H1 (cell line): ENCODE results near the gene HAPLN3. TPM values are rescaled to one million over a fixed set of nuclear protein-coding genes. Genes with fewer than 3 reads are reported as not detected.

Experiments
- CTCF ChIA-PET: fragments of 300-600 bp; sonication (Branson Sonifier 250); formaldehyde crosslinking; loops from one replicate; lab custom pipeline; 2021; ENCODE audit not compliant: partially characterized antibody; lab: Charles Lee
- POLR2A ChIA-PET: fragments of 300-600 bp; sonication (Branson Sonifier 250); formaldehyde crosslinking; loops from one replicate; lab custom pipeline; 2021; ENCODE audit warnings: inconsistent platforms; ENCODE audit not compliant: partially characterized antibody; lab: Charles Lee
- DNase-seq, 2 experiments: peaks; one replicate each; pipeline versions ENCODE4 v3.0.0 to v3.0.0-alpha.2; 2010 to 2022; ENCODE audit warnings: low spot score in 2 of 2, low read depth in 1 of 2, mixed read lengths in 1 of 2
- FAIRE-seq: peaks from 2 replicates; lab custom pipeline; 2011; peaks lifted over from hg19 to GRCh38; lab: Jason Lieb, UNC
- H2AFZ ChIP-seq: 2 replicates; pipeline ENCODE4 v1.8.1; 2012; ENCODE audit warnings: low read length, inconsistent platforms
- H2AK5ac ChIP-seq: 2 replicates; pipeline ENCODE4 v1.6.1; 2013; ENCODE audit warnings: low read depth, low read length
- H2BK120ac ChIP-seq: replicated peaks from 2 replicates; pipeline ENCODE3; 2013; ENCODE audit warnings: low read depth, low read length, inconsistent platforms
- H2BK12ac ChIP-seq: 2 replicates; pipeline ENCODE4 v1.6.1; 2013; ENCODE audit warnings: low read depth, low read length
- H2BK15ac ChIP-seq: 2 replicates; pipeline ENCODE4 v1.6.1; 2013; ENCODE audit warnings: low read length
- H2BK20ac ChIP-seq: 2 replicates; pipeline ENCODE4 v1.6.1; 2013; ENCODE audit warnings: low read length
- H2BK5ac ChIP-seq: 2 replicates; pipeline ENCODE4 v1.6.1; 2013; ENCODE audit warnings: low read depth, low read length
- H3K14ac ChIP-seq: 2 replicates; pipeline ENCODE4 v1.6.1; 2013; ENCODE audit warnings: inconsistent platforms; ENCODE audit not compliant: insufficient read length
- H3K18ac ChIP-seq: 2 replicates; pipeline ENCODE4 v1.6.1; 2013; ENCODE audit warnings: low read length; ENCODE audit errors: extremely low read depth
- H3K23ac ChIP-seq: 2 replicates; pipeline ENCODE4 v1.6.1; 2013; ENCODE audit warnings: inconsistent platforms; ENCODE audit not compliant: insufficient read length
- H3K23me2 ChIP-seq: 2 replicates; pipeline ENCODE4 v1.6.1; 2013; ENCODE audit warnings: low read depth, low read length
- H3K27ac ChIP-seq: 2 replicates; pipeline ENCODE4 v1.6.1; 2011; ENCODE audit warnings: low read depth, low read length, inconsistent platforms
- H3K27me3 ChIP-seq, 4 experiments: replicated peaks in 1 of 4; 1 replicate in 1 of 4; 2 replicates in 3 of 4; pipeline versions ENCODE4 v1.6.1 to v1.8.1; 2011 to 2013; ENCODE audit warnings: low read length in 3 of 4, mild to moderate bottlenecking in 3 of 4, inconsistent platforms in 2 of 4, mixed read lengths in 2 of 4, moderate library complexity in 1 of 4; ENCODE audit not compliant: control insufficient read depth in 3 of 4, insufficient read depth in 3 of 4; ENCODE audit errors: extremely low read depth in 1 of 4
- H3K36me3 ChIP-seq, 4 experiments: 2 replicates each; pipeline versions ENCODE4 v1.6.1 to v1.8.1; 2011 to 2013; ENCODE audit warnings: mild to moderate bottlenecking in 4 of 4, low read length in 3 of 4, moderate library complexity in 2 of 4, control low read depth in 1 of 4, inconsistent platforms in 1 of 4; ENCODE audit not compliant: insufficient read depth in 4 of 4, control insufficient read depth in 2 of 4
- H3K4ac ChIP-seq: replicated peaks from 2 replicates; pipeline ENCODE3; 2013; ENCODE audit warnings: low read length, low read depth, mixed read lengths, inconsistent platforms; ENCODE audit not compliant: insufficient read length
- H3K4me1 ChIP-seq, 4 experiments: replicated peaks in 1 of 4; 1 replicate in 1 of 4; 2 replicates in 3 of 4; pipeline versions ENCODE4 v1.6.1 to v1.8.1; 2011 to 2013; ENCODE audit warnings: low read length in 3 of 4, inconsistent platforms in 2 of 4, mixed read lengths in 1 of 4; ENCODE audit not compliant: insufficient read depth in 4 of 4, control insufficient read depth in 3 of 4
- H3K4me2 ChIP-seq, 2 experiments: 2 replicates each; pipeline versions ENCODE4 v1.6.1 to v1.8.1; 2011 to 2013; ENCODE audit warnings: low read depth in 2 of 2, low read length in 2 of 2, control low read depth in 1 of 2, inconsistent platforms in 1 of 2, mild to moderate bottlenecking in 1 of 2; ENCODE audit not compliant: insufficient read depth in 1 of 2
- H3K4me3 ChIP-seq, 4 experiments: fragments of 200-600, 300-600 bp in 1 of 4; sonication (generic), shearing (Covaris generic), sonication (Bioruptor Twin) in 1 of 4; 2 replicates each; pipeline versions ENCODE4 v1.5.1 to v1.8.1; 2011 to 2016; ENCODE audit warnings: low read length in 4 of 4, low read depth in 3 of 4, control low read depth in 2 of 4, inconsistent platforms in 2 of 4, mild to moderate bottlenecking in 2 of 4, mixed read lengths in 1 of 4, moderate library complexity in 1 of 4; ENCODE audit not compliant: insufficient read depth in 2 of 4; ENCODE audit errors: extremely low read depth in 1 of 4
- H3K56ac ChIP-seq: replicated peaks from 2 replicates; pipeline ENCODE3; 2013; ENCODE audit warnings: low read depth, mild to moderate bottlenecking, mixed read lengths, low read length, inconsistent platforms; ENCODE audit not compliant: insufficient read length
- H3K79me1 ChIP-seq: 2 replicates; pipeline ENCODE4 v1.6.1; 2013; ENCODE audit warnings: low read depth, low read length, control low read depth
- H3K79me2 ChIP-seq, 2 experiments: 2 replicates each; pipeline versions ENCODE4 v1.6.1 to v1.8.1; 2012 to 2013; ENCODE audit warnings: low read length in 2 of 2, mild to moderate bottlenecking in 2 of 2, inconsistent platforms in 1 of 2; ENCODE audit not compliant: insufficient read depth in 2 of 2, control insufficient read depth in 1 of 2
- H3K9ac ChIP-seq, 4 experiments: replicated peaks in 1 of 4; 1 replicate in 1 of 4; 2 replicates in 3 of 4; pipeline versions ENCODE4 v1.6.1 to v1.8.1; 2011 to 2013; ENCODE audit warnings: low read depth in 3 of 4, low read length in 3 of 4, control low read depth in 2 of 4, mild to moderate bottlenecking in 2 of 4, moderate library complexity in 2 of 4, inconsistent platforms in 1 of 4; ENCODE audit errors: extremely low read depth in 1 of 4
- H3K9me3 ChIP-seq, 2 experiments: 2 replicates each; pipeline versions ENCODE4 v1.6.1 to v1.8.1; 2012 to 2013; ENCODE audit warnings: mild to moderate bottlenecking in 2 of 2, moderate library complexity in 2 of 2, control low read depth in 1 of 2, inconsistent platforms in 1 of 2, low read depth in 1 of 2, low read length in 1 of 2, mixed read lengths in 1 of 2; ENCODE audit not compliant: insufficient read depth in 2 of 2
- H4K20me1 ChIP-seq, 2 experiments: replicated peaks in 1 of 2; 2 replicates each; pipeline versions ENCODE3 to v1.8.1; 2011 to 2013; ENCODE audit warnings: inconsistent platforms in 2 of 2, low read length in 2 of 2, mild to moderate bottlenecking in 1 of 2; ENCODE audit not compliant: insufficient read depth in 2 of 2, control insufficient read depth in 1 of 2
- H4K5ac ChIP-seq: 2 replicates; pipeline ENCODE4 v1.6.1; 2013; ENCODE audit warnings: low read length, low read depth, mixed read lengths, inconsistent platforms; ENCODE audit not compliant: insufficient read length
- H4K8ac ChIP-seq: 2 replicates; pipeline ENCODE4 v1.8.0; 2013; ENCODE audit warnings: mild to moderate bottlenecking, moderate library complexity, low read length, inconsistent platforms; ENCODE audit not compliant: insufficient read depth; ENCODE audit errors: extremely low read depth
- H4K91ac ChIP-seq: replicated peaks from 2 replicates; pipeline ENCODE3; 2013; ENCODE audit warnings: low read length, mixed read lengths, inconsistent platforms; ENCODE audit not compliant: insufficient read length
- BCL11A ChIP-seq, 2 experiments: IDR thresholded peaks; one replicate each; pipeline ENCODE4 v1.6.1; 2011; ENCODE audit warnings: low read depth in 2 of 2, low read length in 2 of 2, mild to moderate bottlenecking in 2 of 2
- CHD2 ChIP-seq: IDR thresholded peaks from 2 replicates; pipeline ENCODE4 v1.6.1; 2012; ENCODE audit warnings: low read length, improper control_type of control experiment
- CTBP2 ChIP-seq: IDR thresholded peaks from 2 replicates; pipeline ENCODE4 v1.7.0; 2011; ENCODE audit warnings: borderline replicate concordance, mild to moderate bottlenecking, moderate library complexity, mixed read lengths, low read length; ENCODE audit not compliant: insufficient read depth, insufficient read length
- EGR1 ChIP-seq: IDR thresholded peaks from 2 replicates; pipeline ENCODE4 v1.6.1; 2011; ENCODE audit warnings: low read depth, low read length, borderline replicate concordance
- KDM4A ChIP-seq: IDR thresholded peaks from one replicate; pipeline ENCODE4 v1.7.1; 2012; ENCODE audit warnings: low read depth, mild to moderate bottlenecking, moderate library complexity, low read length, inconsistent platforms; ENCODE audit not compliant: severe bottlenecking
- KDM5A ChIP-seq: fragments of 200-600 bp; IDR thresholded peaks from 2 replicates; pipeline ENCODE4 v1.7.1; 2012; ENCODE audit warnings: mild to moderate bottlenecking, low read length, inconsistent platforms, mixed read lengths
- POLR2A ChIP-seq, 2 experiments: IDR thresholded peaks; 1 replicate in 1 of 2; 2 replicates in 1 of 2; pipeline ENCODE4 v1.6.1; 2011; ENCODE audit warnings: low read depth in 2 of 2, low read length in 2 of 2, mild to moderate bottlenecking in 2 of 2; ENCODE audit errors: control extremely low read depth in 1 of 2
- RBBP5 ChIP-seq: IDR thresholded peaks from 2 replicates; pipeline ENCODE4 v1.7.1; 2012; ENCODE audit warnings: low read depth, mild to moderate bottlenecking, inconsistent platforms, low read length, moderate library complexity, borderline replicate concordance
- RFX5 ChIP-seq: IDR thresholded peaks from 2 replicates; pipeline ENCODE4 v1.6.1; 2011; ENCODE audit warnings: low read depth, low read length, improper control_type of control experiment, borderline replicate concordance
- RXRA ChIP-seq: IDR thresholded peaks from 2 replicates; pipeline ENCODE4 v1.6.1; 2011; ENCODE audit warnings: low read depth, mild to moderate bottlenecking, low read length, moderate library complexity; ENCODE audit not compliant: insufficient read depth
- SIX5 ChIP-seq: IDR thresholded peaks from 2 replicates; pipeline ENCODE4 v1.6.1; 2011; ENCODE audit warnings: mild to moderate bottlenecking, low read depth, low read length
- SP1 ChIP-seq: IDR thresholded peaks from 2 replicates; pipeline ENCODE4 v1.6.1; 2011; ENCODE audit warnings: low read depth, low read length
- TAF1 ChIP-seq: IDR thresholded peaks from 2 replicates; pipeline ENCODE4 v1.6.1; 2011; ENCODE audit warnings: mild to moderate bottlenecking, low read depth, low read length
- WGBS, 2 experiments: shearing (Covaris generic) in 1 of 2; methylation state at CpG; one replicate each; pipeline versions ENCODE4 v1.1.6 to v1.1.7; 2013 to 2015; ENCODE audit warnings: low lambda C conversion rate in 2 of 2, mixed read lengths in 2 of 2, inconsistent platforms in 1 of 2, low coverage in 1 of 2, missing lambda C conversion rate in 1 of 2; ENCODE audit not compliant: insufficient replicate concordance in 2 of 2, insufficient coverage in 1 of 2, insufficient read length in 1 of 2; ENCODE audit errors: extremely low coverage in 1 of 2, missing lambda C conversion rate in 1 of 2; 5-methylcytosine and 5-hydroxymethylcytosine counted together
- polyA plus RNA-seq, 7 experiments: library from polyadenylated mRNA; depleted of rRNA in 3 of 7; stranded (reverse) in 5 of 7; unstranded in 2 of 7; fragments of >200 nt in 5 of 7; fragments of 200-250 nt in 2 of 7; gene quantifications; 1 replicate in 5 of 7; 2 replicates in 1 of 7; 4 replicates in 1 of 7; pipeline versions ENCODE4 v1.2.1 to v1.2.3, GENCODE V29; 2011 to 2013; ENCODE audit warnings: missing spikeins in 2 of 7, mixed read lengths in 2 of 7
- total RNA-seq: library from RNA; stranded (reverse); fragmentation: NEBNext Ultra II Directional; extraction: Animal tissue kit (Norgen Biotek cat#: 25700); gene quantifications from 2 replicates; pipeline ENCODE4 v1.2.1, GENCODE V29; 2021
- TF ChIP-seq, protein P1 (sequence below): IDR thresholded peaks from 2 replicates; pipeline ENCODE4 v1.6.1; 2011; ENCODE audit warnings: low read length, improper control_type of control experiment

HAPLN3 gene
- total and polyA plus RNA-seq, 2 of the 8 experiments (the other 6 are each of a cell fraction or from before 2014, with no cell fraction given), result 76.2 to 79.7 TPM

DNA sequence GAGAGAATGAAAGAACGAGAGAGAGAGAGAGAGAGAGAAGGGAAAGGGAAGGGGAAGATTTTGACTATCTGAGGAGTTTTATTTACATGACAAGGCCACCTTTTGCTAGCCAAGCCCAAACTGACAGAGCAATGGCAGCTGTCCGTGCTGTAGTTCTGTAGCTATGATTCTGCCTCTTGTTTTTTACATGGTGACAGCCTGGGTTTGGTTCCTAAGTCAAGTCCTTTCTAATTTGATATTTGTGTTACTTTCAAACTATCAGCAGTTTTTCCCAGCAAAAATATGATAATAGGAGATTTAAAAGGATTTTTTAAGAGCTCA is 44.1 kb upstream of the HAPLN3 start:
- H3K9me3 ChIP-seq, result peaks cover 0 to 6% of the 10 kb centered on the region in 2 experiments; a peak in 3 of 4 replicates
- H3K36me3 ChIP-seq, result no peaks in the 10 kb centered on the region
- H2AFZ ChIP-seq, result no peak overlapping the region
- no peak overlapping the region for H2BK12ac ChIP-seq
- H3K27ac ChIP-seq, result no peak overlapping the region
- no peak for FAIRE-seq
- no peaks in the 10 kb centered on the region for H3K27me3 ChIP-seq
- H2BK120ac ChIP-seq, result no peak overlapping the region
- H2AK5ac ChIP-seq, result no peak overlapping the region
- CTCF ChIA-PET, result interaction anchor here (0.5 to 4.4 kb wide), 10 partner anchors 20 to 239 kb away, joined by 3 to 21 read pairs (median 4); no protein-coding TSS in a partner anchor
- no peak overlapping the region for H3K9ac ChIP-seq
- H3K4me2 ChIP-seq, result no peak overlapping the region
- TF ChIP-seq, protein P1, sequence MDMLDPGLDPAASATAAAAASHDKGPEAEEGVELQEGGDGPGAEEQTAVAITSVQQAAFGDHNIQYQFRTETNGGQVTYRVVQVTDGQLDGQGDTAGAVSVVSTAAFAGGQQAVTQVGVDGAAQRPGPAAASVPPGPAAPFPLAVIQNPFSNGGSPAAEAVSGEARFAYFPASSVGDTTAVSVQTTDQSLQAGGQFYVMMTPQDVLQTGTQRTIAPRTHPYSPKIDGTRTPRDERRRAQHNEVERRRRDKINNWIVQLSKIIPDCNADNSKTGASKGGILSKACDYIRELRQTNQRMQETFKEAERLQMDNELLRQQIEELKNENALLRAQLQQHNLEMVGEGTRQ, result no peak
- TF ChIP-seq KDM5A (no peak), BCL11A (IDR thresholded peaks at IDR 0.05; ENCODE audit: low read depth in 2 of 2, low read length in 2 of 2) (no peak), KDM4A (no peak), RBBP5 (no peak), EGR1 (no peak), SP1 (no peak), TAF1 (no peak), CTBP2 (no peak), CHD2 (no peak), RXRA (no peak), RFX5 (no peak), POLR2A (IDR thresholded peaks at IDR 0.05; ENCODE audit: control extremely low read depth in 1 of 2, low read depth in 2 of 2, low read length in 2 of 2) (no peak), SIX5 (no peak)
- TF ChIP-seq, all 59 proteins: peak for 0
- no peak overlapping the region for H3K14ac ChIP-seq
- POLR2A ChIA-PET, result interaction anchor here (0.6 to 2.1 kb wide), 12 partner anchors 11 to 65 kb away, joined by 3 to 12 read pairs (median 4); partner anchors contain the start of gene HAPLN3
- H3K4ac ChIP-seq, result no peak overlapping the region
- H3K56ac ChIP-seq, result no peak overlapping the region
- no peak overlapping the region for H3K23ac ChIP-seq
- no peak overlapping the region for H3K18ac ChIP-seq
- no peak overlapping the region for H2BK20ac ChIP-seq
- no peak overlapping the region for H2BK15ac ChIP-seq
- H3K4me1 ChIP-seq, result peaks cover 0 to 7% (median 2%) of the 10 kb centered on the region in 4 experiments; a peak in 4 of 7 replicates
- no peak overlapping the region for H4K91ac ChIP-seq
- no peak overlapping the region for H4K8ac ChIP-seq
- H3K79me1 ChIP-seq, result no peaks in the 10 kb centered on the region
- no peak for DNase-seq
- 47 to 88% methylated on average over 1 to 2 of the region's 2 CpGs for WGBS, 2 experiments
- no peaks in the 10 kb centered on the region for H3K23me2 ChIP-seq
- no peaks in the 10 kb centered on the region for H3K79me2 ChIP-seq
- H4K20me1 ChIP-seq, result no peaks in the 10 kb centered on the region
- peak overlapping the region; percentile 45; the same call in 1 of the 2 replicates for H2BK5ac ChIP-seq
- H4K5ac ChIP-seq, result no peak overlapping the region
- H3K4me3 ChIP-seq, result no peak overlapping the region
